Dermis blood vessel endothelial cell (primary cell): Measurements from ENCODE around the gene SHC3. TPM values are rescaled to one million over a fixed set of nuclear protein-coding genes. Genes with fewer than 3 reads are reported as not detected.
A peak's percentile ranks its signal among the peaks of the same experiment; 100 is the strongest.

Source experiments
- DNase-seq: peaks from one replicate; pipeline ENCODE4 v3.0.0; 2010
- total RNA-seq: library from RNA; depleted of rRNA; stranded (reverse); fragments of >200 nt; gene quantifications from 2 replicates; pipeline ENCODE4 v1.2.3, GENCODE V29; 2014

SHC3 gene
- total RNA-seq, 1 donor from 2014 or later = 0.17 TPM

DNA sequence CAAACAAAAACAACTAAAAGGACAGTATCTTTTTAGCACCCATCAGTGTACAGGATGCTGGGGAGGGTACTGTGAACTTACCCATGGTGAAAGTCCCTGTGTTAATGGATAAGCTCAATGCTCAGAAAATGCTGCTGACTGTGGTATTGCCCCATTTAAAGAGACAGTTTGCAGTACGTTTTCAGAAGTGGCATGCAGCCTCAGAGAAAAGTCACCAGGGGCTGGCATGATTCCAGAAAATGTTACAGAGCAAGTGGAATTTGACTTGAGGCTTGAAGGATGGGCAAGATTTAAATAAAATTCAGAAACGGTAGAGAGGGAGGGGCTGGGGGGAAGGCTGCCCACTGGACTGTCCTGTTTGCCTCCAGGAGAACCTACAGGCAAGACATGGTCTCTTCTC is 180.1 kb downstream of the SHC3 start:
- DNase-seq = no peak

DNA sequence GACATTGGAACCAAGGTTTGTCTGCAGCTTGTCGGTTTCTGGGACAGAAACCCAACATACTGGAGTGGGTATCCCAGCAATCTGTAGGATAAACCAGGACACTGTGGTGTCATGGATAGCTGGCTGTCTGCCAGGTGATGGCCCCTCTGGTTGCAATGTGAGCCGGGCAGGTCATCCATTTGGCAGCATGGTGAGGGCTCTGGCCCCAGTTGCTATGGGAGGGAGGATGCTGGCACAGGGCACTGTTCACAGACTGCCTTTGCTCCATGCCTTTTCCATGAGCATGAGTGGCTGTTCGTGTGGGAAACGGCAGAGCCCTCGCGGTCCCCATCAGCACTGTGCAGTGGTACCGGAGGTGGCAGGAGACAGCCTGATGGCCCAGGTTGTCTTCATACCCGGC is 181.0 kb downstream of the SHC3 start:
- DNase-seq = no peak

DNA sequence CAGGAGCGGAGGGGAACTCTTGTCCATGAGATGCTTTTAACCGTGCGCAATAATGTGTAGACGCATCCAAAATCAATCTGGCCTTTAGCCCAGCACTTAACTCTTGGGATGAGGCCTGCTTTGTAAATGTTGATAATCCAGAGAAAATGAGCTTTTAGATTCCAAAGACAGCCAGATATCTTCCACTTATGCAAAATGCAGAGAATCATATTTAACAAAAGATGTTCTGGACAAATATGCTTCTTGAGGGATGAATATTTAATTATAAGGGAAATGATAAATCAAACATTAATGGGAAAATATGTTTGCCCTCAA is 181.7 kb downstream of the SHC3 start:
- DNase-seq = no peak

DNA sequence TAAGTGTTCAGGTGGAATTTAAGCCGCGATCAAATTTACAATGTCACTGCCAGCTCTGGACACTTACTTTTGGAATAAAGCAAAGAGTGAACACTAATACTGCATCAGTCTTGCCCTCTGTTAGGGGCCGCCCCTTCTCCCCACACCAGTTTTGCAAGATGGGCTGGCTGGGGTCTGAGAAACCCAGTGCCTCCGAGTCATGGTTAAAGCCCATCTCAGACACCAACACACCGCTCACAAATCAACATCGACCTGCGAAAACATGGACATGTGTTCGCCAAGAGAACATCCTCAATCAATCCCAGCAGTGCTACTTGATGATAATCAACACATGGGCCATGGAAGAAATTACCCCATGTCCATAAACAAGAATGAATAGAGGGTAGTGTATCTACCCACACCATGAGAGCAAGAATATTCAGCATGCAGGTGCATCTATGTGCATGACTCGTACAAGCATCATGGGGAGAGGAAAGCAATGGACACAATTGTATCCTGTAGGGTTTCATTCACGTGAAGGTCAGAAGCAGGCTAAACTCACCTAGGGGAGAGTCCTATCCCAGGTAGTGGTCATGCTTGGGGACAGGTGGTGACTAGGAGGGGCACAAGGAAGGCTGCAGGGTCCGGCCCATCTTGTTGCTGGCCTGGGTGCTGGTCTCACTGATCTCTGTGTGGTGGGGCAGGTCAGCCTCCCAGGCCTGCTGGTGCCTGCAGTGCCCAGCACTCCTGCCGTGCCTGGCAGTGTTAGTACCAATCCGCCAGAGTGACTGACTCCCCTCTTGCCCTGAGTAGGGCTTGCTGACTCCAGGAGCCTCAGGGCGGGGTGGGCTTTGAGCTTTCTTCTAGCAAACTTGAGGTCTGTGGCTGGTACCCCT is 182.3 kb downstream of the SHC3 start:
- DNase-seq = no peak

DNA sequence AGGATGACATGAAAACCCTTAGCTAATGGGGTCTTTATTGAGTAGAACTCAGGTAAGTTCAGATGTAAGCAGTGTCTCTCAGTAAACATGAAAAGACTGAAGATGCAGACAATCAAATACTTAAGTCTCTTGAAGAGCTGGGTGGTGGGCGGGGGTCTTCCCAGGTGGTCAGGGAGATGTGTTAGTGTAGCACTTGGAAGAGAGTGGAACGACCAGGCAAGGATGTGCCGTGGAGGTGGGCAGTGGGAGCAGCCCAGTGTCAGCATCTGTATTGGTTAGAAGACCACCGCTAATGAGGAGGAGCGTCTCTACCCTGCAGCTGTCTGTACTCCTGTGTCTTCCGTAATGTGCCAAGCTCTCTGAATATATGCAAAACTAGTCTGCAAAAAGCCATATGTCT is 183.0 kb downstream of the SHC3 start:
- DNase-seq = no peak

DNA sequence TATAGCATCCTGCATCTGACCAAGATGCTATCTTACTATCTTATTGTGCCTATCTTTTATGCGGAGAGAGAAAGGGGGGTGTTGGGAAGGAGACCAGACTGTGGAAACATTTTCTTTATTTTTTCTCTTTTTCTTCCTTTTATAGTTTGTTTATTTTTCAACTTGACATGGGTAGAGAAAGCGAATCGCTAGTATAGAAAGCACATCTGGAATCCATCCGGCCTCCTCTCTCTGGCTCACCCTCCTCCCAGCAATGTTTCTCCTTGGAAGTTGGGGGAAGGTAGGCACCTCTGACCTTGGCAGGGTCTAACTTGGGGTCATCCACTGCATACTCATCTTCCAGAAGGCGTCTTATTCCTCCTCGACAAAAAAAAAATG is 183.4 kb downstream of the SHC3 start:
- DNase-seq = no peak

DNA sequence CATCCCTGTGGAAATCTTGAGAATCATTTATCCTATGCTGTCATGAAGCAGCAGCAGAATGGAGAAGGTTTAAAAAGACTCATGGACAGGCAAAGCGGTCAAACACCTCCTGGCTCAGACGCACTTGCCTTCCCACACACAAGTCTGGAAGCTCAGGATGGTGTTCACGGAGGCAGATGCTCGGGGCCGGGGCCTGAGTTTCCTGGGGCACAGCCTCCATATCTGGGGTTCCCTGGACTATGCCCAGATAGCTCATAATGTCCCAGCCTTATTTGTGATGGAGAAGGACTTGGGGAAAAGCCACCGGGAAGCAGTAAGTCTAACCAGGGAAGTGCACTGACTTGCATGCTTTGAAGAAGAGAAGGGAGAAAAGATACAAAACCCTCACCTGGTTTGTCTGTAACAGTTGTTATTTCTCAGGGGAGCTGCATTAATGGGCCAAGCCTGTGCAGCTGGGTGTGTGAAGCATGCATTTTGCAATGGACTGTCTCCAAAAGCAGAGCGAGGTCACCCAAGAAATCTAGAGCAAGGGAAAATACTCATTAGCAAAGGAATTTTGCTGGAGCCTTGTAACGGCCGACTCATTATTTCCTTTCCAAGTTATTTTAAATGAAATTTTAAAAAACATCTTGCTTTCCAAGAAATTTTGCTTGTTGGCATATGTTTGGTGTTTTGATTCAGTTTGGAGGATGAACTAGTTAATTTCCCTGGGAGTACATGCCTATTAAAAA is 184.0 kb downstream of the SHC3 start:
- peak; percentile 20 for DNase-seq

DNA sequence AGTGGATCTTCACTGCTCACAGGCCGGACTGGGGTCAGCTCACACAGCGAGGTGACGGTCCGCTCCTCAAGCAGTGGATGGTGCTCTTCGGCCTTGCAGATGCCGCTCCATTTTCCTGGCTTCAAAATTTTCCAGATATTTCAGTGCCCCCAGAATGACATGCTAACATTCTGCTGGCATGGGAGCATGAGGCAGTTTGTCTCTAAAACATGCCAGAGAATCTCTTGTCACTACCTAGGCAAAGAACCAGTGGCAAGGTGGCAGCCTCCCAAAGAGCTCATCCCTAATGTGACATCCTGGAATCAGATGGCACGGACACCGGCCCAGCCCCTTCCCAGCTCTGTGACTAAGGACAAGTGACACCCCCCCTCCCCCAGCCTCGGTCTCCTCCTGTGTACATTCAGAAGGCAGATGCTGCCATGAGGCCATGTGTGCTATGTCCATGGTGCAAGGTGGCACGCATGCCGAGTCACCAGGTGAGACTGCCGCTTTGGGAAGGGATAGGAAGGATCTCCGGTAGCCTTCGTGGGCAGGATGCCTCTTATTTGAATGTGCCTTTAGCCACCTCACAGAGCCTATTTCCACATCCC is 184.7 kb downstream of the SHC3 start:
- no peak for DNase-seq

DNA sequence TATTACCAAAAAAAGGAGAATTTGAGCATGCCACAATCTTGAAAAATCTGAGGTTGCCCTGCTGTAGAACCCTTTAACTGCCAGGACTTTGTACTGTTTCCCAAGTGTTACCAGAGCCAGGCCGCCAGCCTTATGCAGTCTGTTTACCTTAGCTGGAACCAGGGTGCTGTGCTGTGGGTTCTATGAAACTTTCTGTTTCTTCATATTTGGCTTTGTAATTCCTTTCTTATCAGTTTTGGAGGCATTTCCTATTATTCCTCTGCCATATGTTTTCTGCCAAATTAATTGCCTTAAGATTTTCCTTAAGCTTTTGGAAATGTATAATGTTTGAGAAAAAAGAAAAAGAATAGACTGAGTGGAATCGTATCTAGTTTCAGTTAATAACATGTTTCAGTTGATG is 185.3 kb downstream of the SHC3 start:
- no peak for DNase-seq

DNA sequence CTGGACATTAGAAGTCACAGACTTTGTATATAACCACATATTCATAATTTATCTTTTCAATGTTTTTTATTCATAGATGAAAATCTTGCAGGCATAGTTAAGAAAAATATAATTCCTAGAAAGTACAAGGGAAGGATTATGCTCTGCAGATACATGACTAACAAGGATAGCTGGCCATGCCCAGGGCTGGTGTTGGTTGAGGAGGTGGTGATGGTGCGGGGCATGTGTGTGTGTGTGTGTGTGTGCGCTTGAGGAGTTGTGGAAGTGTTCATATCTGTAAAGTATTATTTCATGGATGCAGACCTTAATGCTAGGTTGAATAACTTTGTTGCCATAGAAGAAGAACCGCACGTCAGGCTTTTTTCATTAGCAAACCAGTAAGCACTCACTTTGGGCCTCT is 186.1 kb downstream of the SHC3 start:
- DNase-seq = no peak

DNA sequence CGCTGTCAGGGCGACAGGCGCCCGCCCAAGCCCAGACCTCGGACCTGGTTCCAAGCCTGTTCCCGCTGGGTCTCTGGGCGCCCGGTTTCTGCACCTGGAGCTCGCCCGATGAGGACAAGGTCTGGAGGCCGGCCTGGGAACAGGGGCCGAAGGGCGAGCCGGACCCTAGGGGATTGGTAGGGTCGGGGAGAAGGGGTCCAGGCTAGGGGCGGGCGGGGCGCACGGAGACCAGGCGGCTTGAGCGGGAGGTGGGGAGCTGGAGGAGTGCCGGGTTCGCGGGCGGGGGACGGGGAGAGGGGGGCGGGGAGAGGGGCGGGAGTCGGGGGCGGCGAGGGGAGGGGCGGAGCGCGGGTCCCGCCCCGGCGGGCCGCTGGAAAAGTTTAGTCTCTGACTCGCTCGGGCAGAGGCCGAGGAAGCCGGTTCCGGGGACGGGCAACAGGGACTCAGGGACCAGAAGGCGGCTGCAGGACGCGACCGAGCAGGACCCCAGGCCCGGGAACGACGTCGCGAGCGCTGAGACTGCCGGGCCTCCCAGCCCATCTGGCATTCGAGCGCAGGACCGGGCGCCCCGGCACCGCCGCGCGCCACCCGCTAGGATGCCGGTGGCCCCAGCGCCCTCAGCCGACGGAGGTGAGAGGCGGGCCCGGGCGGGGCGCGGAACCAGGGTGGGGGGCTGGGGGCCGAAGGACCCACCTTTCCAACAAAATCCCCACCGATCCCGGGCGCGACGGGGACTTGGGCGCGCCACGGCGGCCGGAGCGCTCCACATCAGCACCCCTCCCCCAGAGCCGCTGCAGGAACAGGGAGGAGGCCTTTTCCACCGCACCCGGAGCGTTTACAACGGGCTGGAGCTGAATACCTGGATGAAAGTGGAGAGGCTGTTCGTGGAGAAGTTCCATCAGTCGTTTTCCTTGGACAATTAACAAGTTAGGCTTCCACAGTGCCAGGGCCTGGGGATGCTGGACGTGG is 187.3 kb downstream of the SHC3 start, which contains the start of gene S1PR3:
S1PR3 (plus strand) TSS at position 403 of the 969 bp plus-strand sequence. CDS start 9,733 bp downstream, outside the sequence.
- peak; percentile 52 for DNase-seq

DNA sequence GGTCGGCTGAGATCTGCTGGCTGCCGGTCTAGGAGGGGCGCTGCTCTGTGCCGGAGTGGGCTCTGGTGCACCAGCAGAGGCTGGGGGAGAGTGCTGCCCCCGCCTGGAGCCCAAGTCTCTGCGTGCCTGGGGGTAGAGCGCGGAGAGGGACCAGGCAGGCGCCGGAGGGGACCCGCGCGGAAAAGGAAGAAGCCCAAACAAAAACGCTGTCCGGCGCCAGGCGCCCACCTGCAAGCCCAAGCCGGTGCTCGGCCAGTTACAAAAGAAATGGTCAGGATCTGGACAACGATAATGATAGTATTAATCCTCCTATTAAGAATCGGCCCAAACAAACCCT is 187.9 kb downstream of the SHC3 start:
- DNase-seq = no peak

DNA sequence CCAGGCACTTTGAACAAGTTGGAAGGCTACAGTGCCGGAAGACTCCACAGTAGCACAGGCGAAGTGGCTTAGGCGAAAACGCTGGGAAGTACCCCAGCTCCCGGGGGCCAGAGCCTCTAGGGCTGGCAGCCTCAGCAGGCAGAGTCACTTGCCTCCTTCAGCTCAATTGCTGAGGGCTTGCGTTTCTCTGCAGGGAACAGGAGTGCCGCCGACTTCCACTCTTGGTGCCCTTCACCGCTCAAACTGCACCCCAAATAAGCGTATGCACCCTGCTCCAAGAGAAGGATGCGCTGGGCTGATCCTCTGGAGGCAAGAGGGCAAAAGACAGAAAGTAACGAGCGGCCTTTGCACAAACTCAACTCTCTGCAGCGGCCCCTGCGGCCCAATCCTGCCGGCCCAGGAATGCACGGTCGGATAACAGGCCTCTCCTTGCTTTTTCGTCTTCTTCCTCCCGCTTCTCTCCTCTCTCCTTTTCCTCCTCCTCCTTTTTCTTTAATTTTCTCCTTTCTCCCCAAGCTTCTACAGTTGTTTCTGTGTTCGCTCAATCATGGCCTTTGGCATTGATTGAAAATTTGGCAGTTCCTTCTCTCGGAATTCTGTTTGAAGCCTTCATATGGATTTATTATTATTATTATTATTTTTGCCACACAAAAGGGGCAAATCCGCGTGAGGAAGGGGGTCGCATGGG is 188.4 kb downstream of the SHC3 start:
- DNase-seq = no peak

DNA sequence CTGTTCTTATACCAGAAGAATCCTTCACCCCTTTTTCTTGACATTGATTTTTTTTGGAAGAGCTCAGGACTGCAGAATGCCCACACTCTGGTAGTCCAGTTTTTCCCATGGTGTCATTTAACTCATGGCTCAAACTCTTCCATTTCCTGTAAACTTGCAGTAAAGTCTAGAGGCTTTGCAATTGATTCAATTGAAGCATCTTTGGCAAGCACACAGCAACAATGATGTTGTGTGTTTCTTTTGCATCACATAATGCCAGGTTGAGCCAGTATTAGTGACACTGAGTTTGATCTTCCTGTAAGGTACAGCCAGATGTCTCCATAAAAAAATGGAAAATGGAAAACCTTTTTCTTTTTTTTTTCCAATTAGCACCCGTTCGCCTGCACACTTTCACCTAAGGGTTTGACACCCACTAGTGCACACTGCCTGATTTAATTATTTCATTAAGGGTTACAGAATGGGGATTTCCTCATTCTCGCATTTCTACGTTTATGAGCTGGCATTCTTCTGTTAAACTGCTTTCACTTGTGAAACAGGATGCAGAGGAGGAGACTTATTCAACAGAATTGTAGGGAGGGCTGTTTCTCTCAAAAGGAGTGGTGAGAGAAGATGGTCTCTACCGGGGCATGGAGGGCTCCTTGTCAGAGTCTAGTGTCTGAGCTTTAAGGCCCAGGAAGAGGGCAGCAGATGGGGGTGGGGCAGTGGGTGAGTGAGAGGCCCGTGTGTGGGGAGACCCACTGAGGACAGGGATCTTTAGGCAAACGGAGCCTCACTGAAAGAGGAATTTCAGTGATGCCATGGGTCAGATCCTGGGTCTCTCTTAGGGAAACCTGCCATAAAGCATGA is 189.6 kb downstream of the SHC3 start:
- peak; percentile 46 for DNase-seq

DNA sequence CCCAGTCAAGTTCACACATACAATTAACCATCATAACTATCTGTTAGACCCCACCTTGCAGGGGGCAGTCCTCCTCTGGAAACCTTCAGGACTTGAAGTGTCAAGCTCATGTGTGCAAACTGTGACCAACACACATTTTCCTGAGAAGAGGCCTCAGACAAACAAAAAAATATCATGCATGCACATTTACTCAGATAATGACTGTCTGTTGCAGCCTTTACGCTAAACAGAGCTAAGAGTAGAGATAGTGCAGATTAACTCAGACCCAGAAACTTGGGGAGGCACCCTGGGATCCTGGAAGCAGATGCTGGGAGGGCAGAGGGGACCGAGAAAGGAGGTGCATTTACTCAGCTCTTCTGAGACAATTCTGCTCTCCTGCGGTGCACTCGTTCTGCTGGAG is 191.0 kb downstream of the SHC3 start:
- DNase-seq = no peak

DNA sequence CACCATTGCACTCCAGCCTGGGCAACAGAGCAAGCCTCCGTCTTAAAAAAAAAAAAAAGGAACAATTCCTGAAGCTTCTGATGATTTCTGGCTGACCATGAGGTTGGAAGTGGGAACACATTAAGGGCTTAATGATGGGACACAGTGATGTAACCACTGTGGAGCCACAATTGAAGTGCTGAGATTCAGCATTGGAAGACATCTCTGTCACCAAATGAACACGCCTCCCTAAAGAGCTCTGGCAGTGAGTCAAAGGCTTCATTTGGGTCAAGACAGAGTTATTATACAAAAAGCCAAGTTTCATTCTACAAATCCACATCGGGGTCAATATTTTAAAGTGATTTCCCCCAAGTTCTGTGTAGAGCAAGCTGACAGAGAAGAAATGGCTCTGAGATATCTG is 191.8 kb downstream of the SHC3 start:
- DNase-seq = no peak

DNA sequence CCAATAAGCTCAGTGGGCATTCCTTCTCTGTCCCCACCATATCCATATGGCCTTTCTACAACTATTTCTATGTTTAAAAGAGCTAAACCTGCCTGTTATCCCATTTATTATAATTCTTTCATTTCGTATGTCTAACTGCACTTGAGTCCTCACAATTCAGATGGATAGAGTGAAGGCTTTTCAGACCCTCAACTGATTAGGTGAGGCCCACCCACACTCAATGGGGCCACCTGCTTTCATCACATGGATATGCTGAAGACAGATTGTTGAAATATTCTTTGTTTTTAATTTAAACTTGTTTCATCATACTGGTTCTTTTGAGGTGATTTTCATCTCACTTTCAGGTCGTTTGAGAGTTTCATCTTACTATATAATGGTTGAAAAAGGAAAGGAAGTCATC is 193.0 kb downstream of the SHC3 start:
- no peak for DNase-seq

DNA sequence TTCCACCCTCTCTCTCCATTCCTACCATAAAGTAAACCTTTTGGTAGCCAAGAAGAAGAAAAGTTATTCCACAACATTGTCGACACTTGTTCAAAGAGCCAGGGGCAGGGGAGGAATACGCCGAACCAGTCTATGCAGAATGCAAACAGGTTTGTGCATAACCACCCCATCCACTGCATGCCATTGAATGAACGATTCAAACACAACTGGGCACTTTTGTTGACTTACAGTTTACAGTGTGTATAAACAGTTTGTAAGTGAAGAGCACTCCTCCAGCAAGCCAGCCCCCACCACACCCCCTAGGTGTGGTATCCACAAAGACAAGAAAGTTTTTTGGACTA is 194.1 kb downstream of the SHC3 start:
- DNase-seq = no peak

DNA sequence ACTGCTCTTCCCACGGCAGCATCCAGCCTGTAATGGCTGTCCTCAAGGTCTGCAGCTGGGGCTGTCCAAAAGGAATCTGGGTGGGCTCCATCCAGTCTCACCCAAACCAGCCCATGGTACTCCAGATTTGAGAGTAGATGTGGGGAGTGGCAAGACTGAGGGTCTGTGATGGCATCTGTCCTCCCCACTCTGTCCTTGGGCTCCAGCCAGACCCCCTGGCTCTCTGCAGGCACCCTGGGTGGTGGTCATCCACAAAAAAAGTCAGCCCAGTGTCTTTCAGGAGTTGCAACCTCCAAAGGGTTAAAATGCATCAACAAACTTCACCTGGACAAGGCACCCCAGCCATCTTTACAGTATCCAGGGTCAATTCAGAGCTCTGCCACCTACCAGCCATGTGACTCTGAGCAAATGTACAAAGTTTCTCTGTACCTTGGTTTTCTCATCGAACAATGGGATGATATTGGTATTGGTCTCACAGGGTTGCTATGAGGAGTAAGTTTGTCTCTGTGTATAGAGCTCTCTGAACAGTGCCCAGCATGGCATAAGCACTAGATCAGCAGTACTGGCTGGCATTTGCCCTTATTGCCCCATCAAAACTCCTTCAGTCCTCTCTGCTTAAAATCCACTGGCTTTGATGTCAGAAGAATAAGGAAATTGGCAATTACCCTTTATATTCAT is 194.6 kb downstream of the SHC3 start:
- DNase-seq = no peak

DNA sequence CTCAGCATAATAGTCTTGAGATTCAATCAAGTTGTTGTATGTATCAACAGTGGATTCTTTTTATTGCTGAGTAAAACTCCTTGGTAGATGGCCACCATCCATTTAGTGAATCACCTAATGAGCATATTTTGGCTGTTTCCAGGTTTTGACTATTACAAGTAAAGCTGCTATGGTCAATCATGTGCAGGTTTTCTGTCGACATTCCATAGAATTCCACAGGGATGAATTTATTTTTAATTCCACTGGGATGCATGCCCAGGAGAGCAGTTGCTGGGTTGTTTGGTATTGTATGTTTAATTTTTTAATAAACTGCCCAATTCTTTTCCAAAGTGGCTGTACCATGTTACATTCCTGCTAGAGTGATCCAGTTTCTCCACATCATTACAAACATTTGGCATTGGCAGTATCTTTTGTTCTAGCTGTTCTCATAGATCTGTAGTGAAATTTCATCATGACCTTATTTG is 197.8 kb downstream of the SHC3 start:
- DNase-seq = no peak

DNA sequence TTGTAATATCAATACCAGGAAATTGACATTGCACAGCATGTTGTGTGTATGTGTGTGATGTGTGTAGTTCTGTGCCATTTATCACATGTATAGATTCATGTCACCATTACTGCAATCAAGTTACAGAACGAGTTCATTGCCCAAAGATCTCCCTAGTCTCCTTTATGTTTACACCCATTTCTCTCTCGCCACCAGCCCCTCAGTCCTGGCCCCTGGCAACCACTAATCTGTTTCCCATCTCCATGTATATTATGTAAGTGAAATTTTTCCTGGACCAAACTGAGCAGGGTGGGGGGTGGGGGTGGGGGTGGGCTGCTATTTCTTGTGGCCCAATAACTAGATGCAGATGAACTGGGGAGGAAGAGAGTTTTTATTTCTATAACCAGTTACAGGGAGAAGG is 198.8 kb downstream of the SHC3 start:
- DNase-seq = no peak
